Midbrain (tissue), 1 donor: Measurements from ENCODE around the gene SMAD7.
A peak's percentile ranks its signal among the peaks of the same experiment; 100 is the strongest.

ENCODE experiments used
- DNase-seq: peaks from one replicate; lab custom pipeline; 2025; lab: John Stamatoyannopoulos, UW

SMAD7 gene

GRCh38 chr18:48959921-48960920 is 9.5 kb upstream of the SMAD7 start:
- no peak for DNase-seq

GRCh38 chr18:48959551-48959920 is 8.8 kb upstream of the SMAD7 start:
- no peak for DNase-seq

GRCh38 chr18:48958951-48959350 is 8.2 kb upstream of the SMAD7 start:
- no peak for DNase-seq

- no peak for DNase-seq
Measured at GRCh38 chr18:48957616-48958015, 6.9 kb upstream of the SMAD7 start.

- no peak for DNase-seq
Measured at GRCh38 chr18:48957136-48957535, 6.4 kb upstream of the SMAD7 start.

GRCh38 chr18:48956356-48956755 is 5.6 kb upstream of the SMAD7 start:
- DNase-seq, result no peak

- no peak for DNase-seq
Measured at GRCh38 chr18:48955830-48956261, 5.1 kb upstream of the SMAD7 start.

- DNase-seq, result no peak
Measured at GRCh38 chr18:48954886-48955819, 4.4 kb upstream of the SMAD7 start.

- no peak for DNase-seq
Measured at GRCh38 chr18:48953104-48953706, 2.4 kb upstream of the SMAD7 start.

GRCh38 chr18:48952287-48953103 is 1.7 kb upstream of the SMAD7 start:
- DNase-seq, result peak; percentile 76

GRCh38 chr18:48951448-48952286 is 902 bp upstream of the SMAD7 start:
- peak; percentile 94 for DNase-seq

GRCh38 chr18:48949606-48950535 is 894 bp downstream of the SMAD7 start:
- peak; percentile 25 for DNase-seq

- DNase-seq, result no peak
Measured at GRCh38 chr18:48949050-48949605, 1.6 kb downstream of the SMAD7 start.

- peak; percentile 62 for DNase-seq
Measured at GRCh38 chr18:48948112-48949049, 2.4 kb downstream of the SMAD7 start.

GRCh38 chr18:48947560-48947959 is 3.2 kb downstream of the SMAD7 start:
- peak; percentile 42 for DNase-seq

GRCh38 chr18:48947092-48947491 is 3.7 kb downstream of the SMAD7 start:
- DNase-seq, result no peak

GRCh38 chr18:48946329-48946835 is 4.4 kb downstream of the SMAD7 start:
- peak; percentile 50 for DNase-seq

GRCh38 chr18:48945953-48946217 is 4.9 kb downstream of the SMAD7 start:
- no peak for DNase-seq
